GM18526 (cell line): ENCODE data around the gene CHRM1.

Source experiments
- POLR2A ChIP-seq: IDR thresholded peaks from 3 replicates; pipeline ENCODE4 v1.6.1; 2011; ENCODE audit not compliant: insufficient read length; ENCODE audit errors: extremely low read depth

Gene CHRM1

GRCh38 chr11:62921201-62921572 is at the start of gene CHRM1:
Gene CHRM1, minus strand, starts transcription at chr11:62921363. Its CDS starts 10,263 bp downstream, at chr11:62911100.
- TF ChIP-seq POLR2A: no peak

- TF ChIP-seq POLR2A: no peak
Measured at GRCh38 chr11:62965574-62965973, 44.4 kb upstream of the CHRM1 start.

- no peak for TF ChIP-seq POLR2A
Measured at GRCh38 chr11:62962391-62962790, 41.2 kb upstream of the CHRM1 start.

- no peak for TF ChIP-seq POLR2A
Measured at GRCh38 chr11:62961017-62961570, 39.9 kb upstream of the CHRM1 start.

- no peak for TF ChIP-seq POLR2A
Measured at GRCh38 chr11:62959422-62959980, 38.3 kb upstream of the CHRM1 start.

GRCh38 chr11:62958547-62959421 is 37.6 kb upstream of the CHRM1 start:
- no peak for TF ChIP-seq POLR2A

GRCh38 chr11:62957147-62957546 is 36.0 kb upstream of the CHRM1 start:
- no peak for TF ChIP-seq POLR2A

- no peak for TF ChIP-seq POLR2A
Measured at GRCh38 chr11:62954478-62954877, 33.3 kb upstream of the CHRM1 start.

- TF ChIP-seq POLR2A: no peak
Measured at GRCh38 chr11:62953811-62954210, 32.6 kb upstream of the CHRM1 start.

- TF ChIP-seq POLR2A: no peak
Measured at GRCh38 chr11:62948765-62949320, 27.7 kb upstream of the CHRM1 start.

GRCh38 chr11:62934496-62934785 is 13.3 kb upstream of the CHRM1 start:
- TF ChIP-seq POLR2A: no peak

GRCh38 chr11:62933750-62934495 is 12.8 kb upstream of the CHRM1 start:
- TF ChIP-seq POLR2A: no peak

GRCh38 chr11:62933285-62933684 is 12.1 kb upstream of the CHRM1 start:
- no peak for TF ChIP-seq POLR2A

- TF ChIP-seq POLR2A: no peak
Measured at GRCh38 chr11:62931499-62932278, 10.5 kb upstream of the CHRM1 start.

GRCh38 chr11:62930666-62931065 is 9.5 kb upstream of the CHRM1 start:
- no peak for TF ChIP-seq POLR2A
